GDM1 (cell line): ENCODE data around the gene URM1.
"Not testable (repeated sequence)": the region's sequence is repeated elsewhere in the genome, so short reads cannot be mapped to it uniquely, and the experiment has no call there.

Experiments
- DNase-seq: peaks from one replicate; lab custom pipeline; 2025; lab: John Stamatoyannopoulos, UW

Gene URM1

DNA sequence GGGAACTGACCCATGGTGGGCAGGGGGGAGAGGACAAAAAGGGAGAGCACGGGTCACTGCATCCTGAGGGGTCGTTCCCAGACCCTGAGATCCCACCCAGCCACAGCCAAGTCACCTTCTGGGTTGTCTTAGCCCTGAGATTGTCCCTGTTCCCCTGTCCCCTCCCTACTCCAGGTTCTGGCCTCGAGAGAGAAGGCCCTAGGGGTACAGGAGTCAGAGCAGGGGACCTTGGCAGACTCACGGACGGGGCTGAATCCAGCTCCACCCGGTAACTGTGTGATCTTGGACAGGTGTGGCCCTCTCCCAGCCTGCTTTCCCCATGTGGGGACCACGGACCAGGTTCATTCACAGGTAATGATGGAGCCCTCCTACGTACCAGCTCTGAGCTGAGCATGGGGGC, 38.3 kb downstream of the URM1 start:
- no peak for DNase-seq

DNA sequence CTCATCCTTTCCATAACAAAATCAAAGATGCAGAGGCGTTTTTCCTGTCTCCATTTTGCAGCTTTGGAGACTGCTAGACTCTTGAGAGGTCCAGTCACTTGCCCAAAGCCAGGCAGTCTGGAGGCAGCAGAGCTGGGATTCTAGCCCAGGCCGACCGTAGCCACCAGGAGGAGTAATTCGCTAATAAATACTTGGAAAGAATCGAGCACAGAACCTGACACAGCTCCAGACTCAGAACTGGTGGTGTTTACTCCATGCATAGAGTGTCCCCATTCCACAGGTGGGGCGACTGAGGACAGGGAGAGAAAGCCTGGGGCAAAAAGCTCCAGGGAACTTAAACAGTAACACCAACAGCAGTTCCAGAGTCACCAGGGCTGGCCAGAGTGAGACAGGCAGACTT, 38.8 kb downstream of the URM1 start:
- DNase-seq: no peak

DNA sequence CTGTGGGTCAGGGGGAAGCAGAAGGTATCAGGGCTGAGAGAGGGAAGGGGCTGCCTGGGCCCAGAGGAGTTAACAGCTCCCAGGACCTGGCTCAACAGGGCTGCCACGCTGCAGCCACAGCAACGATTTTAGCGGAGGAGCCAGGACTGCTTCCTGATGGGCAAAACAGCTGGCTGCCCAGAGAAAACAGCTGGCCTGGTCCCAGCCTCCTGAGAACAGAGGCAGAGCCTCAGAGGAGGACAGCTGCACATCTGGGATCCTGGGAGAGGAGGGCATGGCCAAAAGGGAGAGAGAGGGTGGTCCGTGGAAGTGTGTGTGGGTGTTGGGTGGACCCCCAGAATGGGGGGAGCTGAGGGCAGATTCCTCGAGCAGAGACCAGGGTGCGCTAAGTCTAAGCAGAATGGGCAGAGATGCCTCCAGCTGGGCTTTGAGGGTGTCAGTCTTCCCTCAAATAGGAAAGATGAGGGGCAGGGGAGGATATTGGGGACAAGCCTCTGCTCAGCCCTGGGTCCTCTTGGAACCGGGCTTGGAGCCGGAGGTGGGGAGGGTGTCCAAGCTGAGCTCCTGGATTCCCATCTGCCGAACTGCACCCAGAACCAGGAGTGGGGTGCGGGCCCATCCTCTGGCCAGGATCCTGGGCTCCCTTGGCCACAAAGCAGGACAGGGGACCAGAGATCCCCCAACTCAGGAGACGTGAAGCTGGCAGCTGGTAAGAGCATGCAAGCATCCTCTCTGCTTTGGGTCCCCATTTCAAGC, 40.4 kb downstream of the URM1 start:
- no peak for DNase-seq

DNA sequence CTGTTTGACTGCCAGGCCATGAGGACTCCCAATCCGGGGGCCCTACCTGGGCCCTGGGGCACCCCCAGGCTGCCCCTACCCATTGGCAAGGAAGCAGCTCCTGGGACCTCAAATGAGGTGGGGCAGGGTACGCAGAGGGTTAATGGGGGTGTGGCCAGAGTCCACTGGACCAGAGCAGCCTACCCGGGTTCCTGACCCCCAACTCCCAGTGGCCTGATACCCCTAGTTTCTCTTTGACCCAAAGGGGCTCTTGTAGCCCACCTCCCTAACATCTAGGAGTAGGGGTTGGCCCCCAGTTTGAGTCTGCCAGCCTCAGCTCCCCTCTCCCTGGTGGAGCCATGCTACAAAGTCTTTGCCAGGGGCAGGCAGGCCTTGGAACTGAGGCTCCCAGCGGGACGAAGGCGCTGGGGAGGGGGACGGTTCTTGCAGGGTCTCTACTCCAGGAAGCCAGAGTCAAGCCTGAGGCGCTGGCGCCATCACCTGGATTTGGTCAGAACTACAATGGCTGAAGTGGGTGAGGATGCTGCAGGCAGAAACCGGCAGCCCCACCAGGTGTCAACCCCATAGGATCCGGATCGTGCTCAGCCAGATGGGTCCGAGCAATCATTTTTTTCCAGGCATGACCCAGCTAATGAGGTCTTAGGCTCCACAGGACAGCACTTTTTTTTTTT, 41.1 kb downstream of the URM1 start:
- peak; percentile 65 for DNase-seq

DNA sequence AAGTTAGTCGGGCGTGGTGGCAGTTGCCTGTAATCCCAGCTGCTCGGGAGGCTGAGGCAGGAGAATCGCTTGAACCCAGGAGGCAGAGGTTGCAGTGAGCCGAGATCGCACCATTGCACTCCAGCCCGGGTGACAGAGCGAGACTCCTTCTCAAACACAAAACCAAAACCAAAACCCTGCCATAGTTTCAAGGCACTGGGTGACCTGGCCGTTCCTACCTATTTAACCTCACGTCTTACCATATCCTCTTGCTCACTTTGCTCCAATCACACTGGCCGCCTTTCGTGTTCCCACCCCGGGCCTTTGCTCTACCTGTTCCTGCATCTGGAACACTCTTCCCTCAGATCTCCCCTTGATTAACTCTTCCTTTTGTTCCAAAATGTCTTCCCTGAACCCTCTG, 42.6 kb downstream of the URM1 start:
- DNase-seq: not testable (repeated sequence)

DNA sequence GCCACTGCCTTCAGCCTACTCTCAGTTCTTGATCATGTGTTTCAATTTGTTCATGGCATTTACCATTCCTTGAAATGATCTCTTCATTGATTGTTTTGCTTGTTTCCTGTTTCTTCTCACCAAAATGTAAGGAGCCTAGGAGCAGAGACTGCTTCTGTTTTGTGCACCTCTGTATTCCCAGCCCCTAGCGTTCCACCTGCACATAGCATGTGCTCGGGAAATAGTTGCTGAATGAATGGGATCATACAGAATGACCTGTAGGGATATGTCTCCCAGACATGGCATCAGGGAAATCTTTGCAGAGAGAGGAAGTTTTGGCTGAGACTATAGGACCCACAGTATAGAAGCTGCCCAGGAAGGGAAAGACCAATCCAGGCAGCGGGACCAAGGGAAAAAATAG, 43.3 kb downstream of the URM1 start:
- DNase-seq: no peak

DNA sequence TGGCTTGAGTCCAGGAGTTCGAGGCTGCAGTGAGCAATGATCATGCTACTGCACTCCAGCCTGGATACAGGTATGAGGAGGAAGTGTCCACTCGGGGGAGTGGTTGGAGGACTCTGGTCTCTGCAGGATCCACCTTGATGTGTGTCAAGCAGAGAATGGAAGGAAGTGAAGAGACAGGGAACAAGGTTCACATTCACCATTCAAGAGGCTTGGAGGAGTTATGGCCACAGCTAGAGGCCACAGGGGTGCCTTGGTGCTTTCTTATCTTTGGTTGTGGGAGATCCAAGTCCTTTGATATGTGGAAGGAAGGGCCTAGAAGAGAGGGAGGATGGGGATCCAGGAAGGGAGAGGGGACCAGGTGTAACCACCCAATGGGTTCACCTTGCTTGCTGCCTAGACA, 44.1 kb downstream of the URM1 start:
- no peak for DNase-seq

DNA sequence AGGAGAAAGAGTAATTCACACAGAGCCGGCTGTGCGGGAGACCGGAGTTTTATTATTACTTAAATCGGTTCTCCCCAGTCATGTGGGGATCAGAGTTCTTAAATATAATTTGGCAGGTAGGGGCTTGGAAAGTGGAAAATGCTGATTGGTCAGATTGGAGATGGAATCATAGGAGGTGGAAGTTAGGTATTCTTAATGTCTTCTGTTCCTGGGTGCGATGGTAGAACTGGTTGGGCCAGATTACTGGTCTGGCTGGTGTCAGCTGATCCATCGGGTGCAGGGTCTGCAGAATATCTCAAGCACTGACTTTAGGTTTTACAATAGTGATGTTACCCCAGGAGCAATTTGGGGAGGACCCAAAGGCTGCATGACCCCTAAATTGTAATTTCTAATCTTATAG, 44.8 kb downstream of the URM1 start:
- DNase-seq: no peak

DNA sequence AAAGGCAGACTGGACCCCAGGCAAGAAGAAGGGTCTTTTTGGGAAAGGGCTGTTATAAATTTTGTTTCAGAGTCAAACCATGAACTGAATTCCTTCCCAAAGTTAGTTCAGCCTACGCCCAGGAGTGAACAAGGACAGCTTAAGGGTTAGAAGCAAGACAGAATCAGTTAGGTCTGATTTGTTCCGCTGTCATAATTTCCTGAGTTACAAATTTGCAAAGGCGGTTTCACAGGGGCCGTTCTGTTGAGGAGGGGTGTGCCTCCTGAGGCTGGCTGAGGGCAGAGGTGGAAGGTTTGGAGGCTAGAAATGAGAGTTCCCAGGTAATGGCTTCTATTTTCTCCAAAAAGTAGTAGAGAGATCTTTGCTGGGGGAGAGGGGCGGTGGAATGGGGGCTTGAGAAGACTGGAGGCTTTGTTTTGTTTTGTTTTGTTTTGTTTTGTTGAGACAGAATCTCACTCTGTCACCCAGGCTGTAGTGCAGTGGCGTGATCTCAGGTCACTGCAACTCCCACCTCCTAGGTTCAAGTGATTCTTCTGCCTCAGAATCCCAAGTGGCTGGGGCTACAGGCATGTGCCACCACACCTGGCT, 45.4 kb downstream of the URM1 start:
- no peak for DNase-seq

DNA sequence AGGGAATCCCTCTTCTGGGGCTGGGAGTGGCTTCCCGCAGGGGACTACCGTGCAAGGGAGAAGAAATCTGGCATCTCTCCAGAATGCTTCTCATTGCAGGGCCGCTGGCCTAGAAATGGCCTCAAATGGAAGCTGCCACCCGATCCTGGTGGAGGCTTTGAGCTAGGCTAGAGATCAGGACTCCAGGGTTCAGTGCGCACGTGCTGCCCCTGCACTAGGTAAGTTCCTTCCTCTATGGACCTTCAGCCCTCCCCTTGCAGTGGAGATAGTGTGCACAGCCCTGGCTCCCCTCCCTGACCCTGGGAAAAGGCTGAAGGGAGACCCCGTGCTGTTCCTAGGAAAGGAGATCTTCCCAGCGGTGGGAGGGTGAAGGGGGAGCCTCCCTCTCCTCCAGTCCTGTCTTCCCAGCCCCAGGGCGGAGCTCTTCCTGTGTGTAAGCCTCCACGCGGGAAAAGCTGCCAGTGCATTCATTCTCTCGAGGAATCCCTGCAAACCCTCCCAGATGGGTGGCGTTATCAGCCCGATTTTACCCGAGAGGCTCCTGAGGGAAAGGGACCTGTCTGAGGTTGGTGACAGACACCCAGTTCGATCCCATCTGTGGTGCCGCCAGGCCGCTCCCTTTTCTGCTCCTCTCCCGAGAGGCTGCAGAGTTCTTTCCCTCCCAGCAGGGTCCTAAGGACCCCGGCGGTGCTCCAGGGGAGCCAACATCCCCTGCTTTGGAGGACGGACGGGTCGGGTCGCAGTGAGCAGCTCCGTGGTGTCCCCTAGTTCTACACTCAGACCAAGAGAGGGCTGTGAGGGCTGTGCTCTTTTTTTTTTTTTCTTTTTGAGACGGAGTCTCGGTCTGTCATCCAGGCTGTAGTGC, 48.1 kb downstream of the URM1 start:
- DNase-seq: no peak

DNA sequence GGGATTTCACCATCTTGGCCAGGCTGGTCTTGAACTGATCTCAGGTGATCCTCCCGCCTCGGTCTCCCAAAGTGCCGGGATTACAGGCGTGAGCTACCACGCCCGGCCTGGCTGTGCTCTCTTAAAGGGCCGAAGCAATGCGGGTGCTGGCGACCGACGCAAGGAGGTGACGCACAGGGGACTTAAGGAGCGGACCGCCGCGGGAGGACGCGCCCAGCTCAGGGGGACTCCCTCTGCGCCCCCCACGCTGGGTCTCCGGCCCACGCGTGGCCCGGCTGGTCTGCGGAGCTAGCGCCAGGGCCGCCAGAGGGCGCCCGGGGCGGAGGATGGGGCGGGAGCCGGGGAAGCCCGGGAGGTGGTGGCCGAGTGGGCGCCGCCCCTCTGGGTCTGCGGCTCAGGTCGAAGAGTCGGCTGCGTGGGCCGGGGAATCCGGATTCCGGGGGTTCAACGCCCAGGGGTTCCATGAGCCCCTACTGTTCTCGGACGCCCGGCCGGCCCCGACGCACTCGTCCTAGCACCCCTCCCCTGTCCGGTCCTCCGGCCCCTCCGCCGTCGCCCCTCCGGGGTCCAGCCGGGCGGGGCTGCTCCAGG, 49.0 kb downstream of the URM1 start:
- peak; percentile 56 for DNase-seq

DNA sequence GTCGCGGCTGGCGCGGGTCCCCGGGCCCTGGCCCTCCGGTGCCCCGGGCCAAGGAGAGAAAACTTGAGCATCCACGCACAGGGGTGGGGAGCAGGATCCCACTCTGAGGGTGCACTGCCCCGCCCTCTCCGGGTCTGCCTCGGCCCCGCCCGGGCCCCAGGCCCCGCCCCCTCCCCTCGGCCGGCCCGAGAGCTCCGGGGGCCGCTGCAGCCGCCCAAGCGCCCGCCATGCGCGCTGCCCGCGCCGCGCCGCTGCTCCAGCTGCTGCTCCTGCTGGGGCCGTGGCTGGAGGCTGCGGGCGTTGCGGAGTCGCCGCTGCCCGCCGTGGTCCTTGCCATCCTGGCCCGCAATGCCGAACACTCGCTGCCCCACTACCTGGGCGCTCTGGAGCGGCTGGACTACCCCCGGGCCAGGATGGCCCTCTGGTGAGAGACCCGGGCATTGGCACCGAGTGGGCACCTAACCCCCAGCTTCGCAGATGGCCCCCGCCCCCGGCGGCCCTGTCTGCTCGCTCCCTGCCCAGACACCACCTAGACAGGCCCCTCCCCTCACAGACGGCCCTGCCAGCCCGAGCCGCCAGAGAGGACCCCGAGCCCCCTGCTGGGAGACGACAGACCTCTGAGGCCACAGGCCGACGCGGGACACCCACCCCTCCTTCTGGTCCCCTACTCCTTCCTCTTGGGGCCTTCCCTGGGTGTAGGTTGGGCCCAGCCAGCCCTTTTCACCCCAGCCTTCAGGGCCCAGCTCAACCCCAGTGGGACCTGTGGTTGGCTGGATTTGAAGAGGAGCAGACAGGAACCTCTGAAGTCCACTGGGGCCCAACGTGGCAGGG, 49.7 kb downstream of the URM1 start, which contains the start of gene CERCAM:
Gene CERCAM, plus strand, starts transcription at position 207 of the 831 bp plus-strand sequence. Its CDS starts 21 bp downstream, at position 228.
- DNase-seq: peak; percentile 35

DNA sequence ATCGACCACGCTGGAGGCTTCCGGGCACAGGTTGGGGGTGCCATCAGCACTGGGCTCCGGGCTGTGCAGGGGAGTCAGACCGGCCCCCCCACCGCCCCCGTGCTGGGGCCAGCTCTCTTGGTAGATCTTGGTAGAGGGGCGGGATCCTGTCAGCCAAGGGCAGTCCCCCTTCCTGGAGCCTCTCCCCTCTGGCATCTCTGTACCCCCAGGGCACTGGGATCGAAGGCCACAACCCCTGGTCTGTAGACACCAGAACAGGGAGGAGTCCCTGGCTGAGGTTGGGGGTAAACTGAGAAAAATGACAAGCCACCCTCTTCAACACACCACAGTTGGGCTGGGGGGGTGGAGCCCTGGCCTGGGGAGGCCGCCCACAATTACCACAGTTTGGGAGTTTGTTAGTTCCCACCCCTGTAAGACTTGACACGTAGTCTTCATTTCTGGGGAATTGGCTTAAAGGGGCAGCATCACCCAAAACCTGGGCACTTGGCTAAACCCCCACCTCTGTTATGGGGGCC, 50.4 kb downstream of the URM1 start:
- DNase-seq: no peak

DNA sequence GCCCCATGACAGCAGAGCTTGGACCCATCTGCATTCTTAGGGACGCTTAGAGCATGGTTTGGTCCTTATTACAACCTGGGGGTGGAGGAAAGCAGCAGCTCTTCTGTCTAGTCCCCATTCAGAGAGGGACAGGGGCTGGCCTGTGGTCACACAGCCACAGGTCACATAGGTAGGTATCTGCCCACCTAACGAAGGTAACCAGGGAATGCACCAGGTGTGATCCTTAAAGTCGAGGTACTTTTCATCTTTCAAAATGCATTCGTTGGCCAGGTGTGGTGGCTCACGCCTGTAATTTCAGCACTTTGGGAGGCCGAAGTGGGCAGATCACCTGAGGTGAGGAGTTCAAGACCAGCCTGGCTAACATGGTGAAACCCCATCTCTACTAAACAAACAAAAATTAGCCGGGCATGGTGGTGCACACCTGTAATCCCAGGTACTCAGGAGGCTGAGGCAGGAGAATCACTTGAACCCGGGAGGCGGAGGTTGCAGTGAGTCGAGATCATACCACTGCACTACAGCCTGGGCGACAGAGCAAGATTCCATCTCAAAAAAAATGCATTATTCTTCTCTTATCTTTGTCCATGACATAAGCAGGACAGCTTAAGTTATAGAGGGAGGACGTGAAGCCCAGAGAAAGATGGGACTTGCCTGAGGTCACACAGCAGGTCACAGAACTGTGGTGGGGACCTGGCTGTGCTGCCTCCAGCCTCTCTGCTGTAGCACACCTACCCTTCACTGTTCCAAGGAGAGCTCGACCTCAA, 51.0 kb downstream of the URM1 start:
- DNase-seq: not testable (repeated sequence)

DNA sequence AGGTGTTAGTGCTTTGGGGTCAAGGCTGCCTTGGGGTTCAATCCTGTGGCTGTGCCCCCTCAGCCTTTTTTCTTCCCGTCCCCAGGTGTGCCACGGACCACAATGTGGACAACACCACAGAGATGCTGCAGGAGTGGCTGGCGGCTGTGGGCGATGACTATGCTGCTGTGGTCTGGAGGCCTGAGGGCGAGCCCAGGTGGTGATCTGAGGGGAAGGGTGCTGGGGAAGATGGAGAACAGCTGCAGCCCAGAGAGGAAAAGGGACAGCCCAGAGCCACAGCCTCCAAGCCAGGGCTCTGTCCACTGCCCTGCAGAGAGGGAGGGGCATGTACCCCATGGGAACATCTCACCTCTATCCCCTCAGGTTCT, 51.6 kb downstream of the URM1 start:
- no peak for DNase-seq

DNA sequence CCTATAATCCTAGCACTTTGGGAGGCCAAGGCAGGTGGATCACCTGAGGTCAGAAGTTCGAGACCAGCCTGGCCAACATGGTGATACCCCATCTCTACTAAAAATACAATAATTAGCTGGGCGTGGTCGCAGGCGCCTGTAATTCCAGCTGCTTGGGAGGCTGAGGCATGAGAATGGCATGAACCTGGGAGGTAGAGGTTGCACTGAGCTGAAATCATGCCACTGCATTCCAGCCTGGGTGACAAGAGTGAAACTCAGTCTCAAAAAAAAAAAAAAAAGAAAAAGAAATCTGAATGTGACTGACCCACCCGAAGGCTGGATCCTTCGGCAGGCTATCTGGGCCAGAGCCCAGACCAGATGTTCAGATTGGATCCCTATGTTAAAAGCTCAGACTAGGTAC, 52.2 kb downstream of the URM1 start:
- not testable (repeated sequence) for DNase-seq

DNA sequence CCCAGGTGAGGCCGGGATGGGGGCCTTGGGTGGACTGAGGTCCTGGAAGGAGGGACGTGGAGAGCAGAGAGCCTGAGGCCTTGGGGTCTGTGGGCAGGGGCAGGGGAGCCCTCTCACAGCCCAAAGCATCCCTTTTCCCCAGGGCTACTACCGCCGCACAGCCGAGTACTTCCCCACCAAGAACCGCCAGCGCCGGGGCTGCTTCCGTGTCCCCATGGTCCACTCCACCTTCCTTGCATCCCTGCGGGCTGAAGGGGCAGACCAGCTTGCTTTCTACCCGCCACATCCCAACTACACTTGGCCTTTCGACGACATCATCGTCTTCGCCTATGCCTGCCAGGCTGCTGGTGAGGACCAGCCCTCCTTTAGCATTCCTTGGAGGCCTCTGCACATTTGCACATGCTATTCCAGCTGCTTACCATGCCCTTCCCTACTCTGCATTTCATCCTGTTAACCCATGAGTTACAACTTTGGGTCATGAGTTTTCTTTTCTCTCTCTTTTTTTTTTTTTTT, 53.1 kb downstream of the URM1 start:
- DNase-seq: no peak

DNA sequence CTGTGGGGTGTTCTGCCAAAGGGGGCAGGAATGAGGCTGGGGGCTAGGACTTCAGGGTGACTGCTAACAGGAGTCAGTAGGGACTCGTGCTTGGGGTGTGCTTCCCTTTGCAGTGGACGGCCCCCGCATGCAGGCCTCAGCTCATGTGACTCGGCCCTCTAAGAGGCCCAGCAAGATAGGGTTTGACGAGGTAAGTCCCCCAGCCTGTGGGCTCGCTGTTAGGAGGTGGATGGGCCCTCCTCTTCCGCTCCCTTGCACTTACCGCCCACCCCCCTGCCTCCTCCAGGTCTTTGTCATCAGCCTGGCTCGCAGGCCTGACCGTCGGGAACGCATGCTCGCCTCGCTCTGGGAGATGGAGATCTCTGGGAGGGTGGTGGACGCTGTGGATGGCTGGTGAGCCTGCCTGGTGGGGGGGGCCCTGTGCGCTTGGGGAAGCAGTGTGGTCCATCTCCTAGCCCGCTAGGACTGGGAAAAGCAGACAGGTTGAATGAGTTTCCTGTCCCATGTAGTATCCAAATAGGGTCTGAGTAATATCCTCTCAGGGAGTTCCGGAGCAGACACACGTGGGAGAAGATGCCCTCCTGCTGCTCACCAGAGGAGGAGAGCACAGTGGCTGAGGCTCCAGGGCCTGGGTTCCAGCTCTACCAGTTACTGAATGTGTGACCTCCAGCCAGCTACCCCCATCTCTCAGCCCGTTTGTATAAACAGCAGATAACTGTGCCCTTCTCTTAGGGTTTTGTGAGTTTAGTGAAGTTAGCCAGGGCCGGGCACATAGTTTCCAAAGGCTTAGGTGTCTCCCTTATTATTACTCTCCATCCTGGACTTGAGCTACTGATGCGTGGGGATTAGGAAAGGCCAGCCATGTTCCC, 57.7 kb downstream of the URM1 start:
- no peak for DNase-seq
